Ovary (tissue), 9 donors: Measurements from ENCODE around the gene GRK4. TPM values are rescaled to one million over a fixed set of nuclear protein-coding genes. Genes with fewer than 3 reads are reported as not detected.
"Not testable (repeated sequence)": the region's sequence is repeated elsewhere in the genome, so short reads cannot be mapped to it uniquely, and the experiment has no call there.

ENCODE experiments used
- DNase-seq, 5 donors: peaks; one replicate each; pipeline ENCODE4 v3.0.0-alpha.2; 2019 to 2020
- H3K27ac ChIP-seq, 2 donors: fragments of 200-600 bp; one replicate each; pipeline versions ENCODE4 v1.5.1 to v1.8.0; 2019 to 2022
- H3K27me3 ChIP-seq: fragments of 200-600 bp; one replicate; pipeline ENCODE4 v1.8.0; 2022
- H3K36me3 ChIP-seq: fragments of 200-600 bp; sonication (generic); one replicate; pipeline ENCODE4 v1.5.1; 2019
- H3K4me1 ChIP-seq: one replicate; pipeline ENCODE4 v1.8.1; 2013; ENCODE audit warnings: mild to moderate bottlenecking, moderate library complexity; ENCODE audit not compliant: insufficient read depth
- H3K4me3 ChIP-seq: fragments of 200-600 bp; sonication (generic); one replicate; pipeline ENCODE4 v1.5.1; 2017
- H3K9me3 ChIP-seq, 2 donors: fragments of 200-600 bp in 1 of 2; sonication (generic) in 1 of 2; one replicate each; pipeline versions ENCODE4 v1.5.1 to v1.8.1; 2013 to 2019; ENCODE audit warnings: mild to moderate bottlenecking in 1 of 2, moderate library complexity in 1 of 2
- CTCF ChIP-seq, 3 donors: fragments of 450-650 bp in 2 of 3; fragments of 200-600 bp in 1 of 3; IDR thresholded peaks; one replicate each; pipeline versions ENCODE4 v1.5.1 to v1.8.0; 2016 to 2022; ENCODE audit warnings: antibody characterized with exemption in 3 of 3, mild to moderate bottlenecking in 1 of 3
- EP300 ChIP-seq: sonication (generic); formaldehyde crosslinking; IDR thresholded peaks from one replicate; pipeline ENCODE4 v1.6.1; 2017; ENCODE audit warnings: antibody characterized with exemption
- POLR2A ChIP-seq: fragments of 450-650 bp; IDR thresholded peaks from one replicate; pipeline ENCODE4 v1.6.1; 2017; ENCODE audit warnings: antibody characterized with exemption, mild to moderate bottlenecking, moderate library complexity
- WGBS, 3 donors: extraction: QIAGEN DNeasy Blood & Tissue Kit in 1 of 3; methylation state at CpG; one replicate each; pipeline versions ENCODE4 v1.1.5 to v1.1.7; 2013 to 2017; 5-methylcytosine and 5-hydroxymethylcytosine counted together
- intact Hi-C, 4 donors: fragments of 100-400 bp; cut with DNase I; formaldehyde crosslinking; loops; one replicate each; pipeline versions ENCODE4 v1.11.0 to v1.15.1; 2022 to 2023
- polyA plus RNA-seq, 2 donors: library from polyadenylated mRNA; stranded (reverse); fragments of 200-250 nt in 1 of 2; fragments of 350-450 nt in 1 of 2; fragmentation: Illumina TruSeq in 1 of 2; extraction: RNeasy Lipid Tissue Mini Kit (QIAGEN cat#74804) in 1 of 2; gene quantifications; one replicate each; pipeline ENCODE4 v1.2.3, GENCODE V29; 2013 to 2014
- total RNA-seq, 7 donors: library from RNA; depleted of rRNA in 2 of 7; stranded (reverse); fragments of >200 nt in 2 of 7; fragmentation: NEBNext Ultra II Directional in 3 of 7; extraction: Animal tissue kit (Norgen Biotek cat#: 25700) in 3 of 7; gene quantifications; one replicate each; pipeline versions ENCODE4 v1.1.0 to v1.2.4, GENCODE V29; 2016 to 2023
- donor health status: DM: no; HTN: no; CAD: no; lungs with moderate emphysema.
- donor health status: DM: no; HTN: no; CAD: no.
- donor health status: Bipolar disorder and iron deficiency.
- donor health status: DM: yes; HTN: yes; CAD: no.
- donor health status: DM: no; HTN: no; CAD: no.
- donor health status: DM: yes; HTN: yes; CAD: no.

Gene GRK4
- total and polyA plus RNA-seq, 9 donors, result 3.3 to 17.6 (median 6.9) TPM

- intact Hi-C loops, result no loop called here
- no peak for TF ChIP-seq CTCF (IDR thresholded peaks at IDR 0.05)
- no peak for TF ChIP-seq EP300
- no peak for TF ChIP-seq POLR2A
- Histone ChIP-seq H3K4me3 (no peak overlapping the region), H3K36me3 (no peaks in the 10 kb centered on the region), H3K9me3 (no peaks in the 10 kb centered on the region), H3K27ac (no peak overlapping the region), H3K27me3 (no peaks in the 10 kb centered on the region), H3K4me1 (peaks cover 9% of the 10 kb centered on the region)
- no peak for DNase-seq
- WGBS, 3 donors, result 68 to 76% (median 71%) methylated on average over 6 of the region's 6 CpGs
Observed at GRCh38 chr4:2953496-2953895, 9.9 kb upstream of the GRK4 start.

GRCh38 chr4:2954358-2955185 lies 8.8 kb upstream of the GRK4 start:
- Histone ChIP-seq H3K4me1 (peaks cover 12% of the 10 kb centered on the region), H3K4me3 (no peak overlapping the region), H3K9me3 (no peaks in the 10 kb centered on the region), H3K27me3 (no peaks in the 10 kb centered on the region), H3K36me3 (no peaks in the 10 kb centered on the region), H3K27ac (no peak overlapping the region)
- TF ChIP-seq CTCF (IDR thresholded peaks at IDR 0.05) (no peak), POLR2A (no peak), EP300 (no peak)
- peak in 1 of 5 donors; percentile 33 for DNase-seq
- intact Hi-C loops, result no loop called here
- 88 to 93% (median 91%) methylated on average over 26 to 33 of the region's 33 CpGs for WGBS, 3 donors

- peak in 1 of 5 donors; percentile 23 for DNase-seq
- WGBS, 3 donors, result 91 to 94% (median 94%) methylated on average over 19 to 44 of the region's 44 CpGs
- H3K36me3 ChIP-seq, H3K9me3 ChIP-seq, H3K27ac ChIP-seq, intact Hi-C loops, H3K4me3 ChIP-seq, H3K27me3 ChIP-seq: not testable (repeated sequence)
- H3K4me1 ChIP-seq, result peaks cover 12% of the 10 kb centered on the region
Observed at GRCh38 chr4:2955186-2956044, 8.0 kb upstream of the GRK4 start.

- H3K9me3 ChIP-seq, result no peaks in the 10 kb centered on the region
- WGBS, 3 donors, result 64 to 75% (median 75%) methylated on average over 9 of the region's 9 CpGs
- H3K27me3 ChIP-seq, result no peaks in the 10 kb centered on the region
- no peak for DNase-seq
- intact Hi-C loops, result no loop called here
- H3K4me3 ChIP-seq, result no peak overlapping the region
- H3K36me3 ChIP-seq, result no peaks in the 10 kb centered on the region
- peaks cover 16% of the 10 kb centered on the region for H3K4me1 ChIP-seq
- no peak overlapping the region for H3K27ac ChIP-seq
- no peak for TF ChIP-seq CTCF (IDR thresholded peaks at IDR 0.05)
- no peak for TF ChIP-seq POLR2A
Observed at GRCh38 chr4:2958446-2958845, 4.9 kb upstream of the GRK4 start.

GRCh38 chr4:2960450-2960849 lies 2.9 kb upstream of the GRK4 start:
- intact Hi-C loops, result loop anchor here in 1 of 4 donors (5.0 kb wide), 1 partner anchor 1717 kb away; no protein-coding TSS in a partner anchor
- H3K4me3 ChIP-seq, H3K9me3 ChIP-seq, H3K27me3 ChIP-seq, DNase-seq, H3K36me3 ChIP-seq, H3K27ac ChIP-seq: not testable (repeated sequence)
- WGBS, 3 donors, result 86 to 92% (median 89%) methylated on average over 4 of the region's 4 CpGs
- H3K4me1 ChIP-seq, result peaks cover 19% of the 10 kb centered on the region
